WI38 (cell line): ENCODE data around the gene PRKAR1B.

Source experiments
- H3K4me3 ChIP-seq: 2 replicates; pipeline ENCODE4 v1.5.1; 2011; ENCODE audit warnings: low read depth, mild to moderate bottlenecking, control low read depth, low read length
- TF ChIP-seq, protein P1 (sequence below): IDR thresholded peaks from 2 replicates; pipeline ENCODE4 v1.5.1; 2012; ENCODE audit warnings: low read depth, mild to moderate bottlenecking, control low read depth, low read length

The PRKAR1B gene

DNA sequence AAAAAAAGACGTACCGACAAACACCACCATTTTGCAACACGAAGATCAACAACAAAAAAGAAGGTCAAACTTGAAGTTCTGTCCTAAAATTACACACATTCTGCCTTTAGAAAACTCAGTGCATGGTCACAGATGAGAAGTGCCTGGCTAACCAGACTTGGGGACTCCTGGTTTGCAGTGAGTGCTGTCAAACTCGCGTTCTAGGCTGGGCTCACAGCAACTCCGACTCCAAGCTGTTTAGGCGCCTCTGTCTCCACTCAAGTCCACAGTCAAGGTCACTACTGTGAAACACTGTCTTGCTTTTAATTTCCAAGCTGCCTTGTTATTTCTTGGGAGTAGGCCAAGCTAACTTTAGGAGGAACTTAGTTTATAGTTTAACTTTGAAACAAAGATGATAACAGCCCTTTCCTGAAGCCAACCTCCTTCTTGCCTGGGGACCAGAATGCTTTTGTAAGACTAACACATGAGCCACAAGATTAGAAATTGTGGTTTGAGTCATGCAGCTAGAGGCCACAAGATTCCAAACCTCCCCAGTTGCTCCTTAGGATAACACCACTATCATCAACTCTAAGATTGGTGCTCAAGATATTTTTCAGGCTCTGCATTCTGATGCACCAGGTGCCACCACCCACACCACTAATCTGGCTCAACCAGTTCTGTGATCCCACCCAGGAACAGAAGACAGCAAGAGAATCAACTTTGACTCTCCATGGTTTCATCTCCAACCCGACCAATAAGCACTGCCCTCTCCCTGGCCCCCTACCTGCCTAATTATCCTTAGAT is 1.7 kb downstream of the PRKAR1B start:
- H3K4me3 ChIP-seq = no peak overlapping the region
- TF ChIP-seq, protein P1, sequence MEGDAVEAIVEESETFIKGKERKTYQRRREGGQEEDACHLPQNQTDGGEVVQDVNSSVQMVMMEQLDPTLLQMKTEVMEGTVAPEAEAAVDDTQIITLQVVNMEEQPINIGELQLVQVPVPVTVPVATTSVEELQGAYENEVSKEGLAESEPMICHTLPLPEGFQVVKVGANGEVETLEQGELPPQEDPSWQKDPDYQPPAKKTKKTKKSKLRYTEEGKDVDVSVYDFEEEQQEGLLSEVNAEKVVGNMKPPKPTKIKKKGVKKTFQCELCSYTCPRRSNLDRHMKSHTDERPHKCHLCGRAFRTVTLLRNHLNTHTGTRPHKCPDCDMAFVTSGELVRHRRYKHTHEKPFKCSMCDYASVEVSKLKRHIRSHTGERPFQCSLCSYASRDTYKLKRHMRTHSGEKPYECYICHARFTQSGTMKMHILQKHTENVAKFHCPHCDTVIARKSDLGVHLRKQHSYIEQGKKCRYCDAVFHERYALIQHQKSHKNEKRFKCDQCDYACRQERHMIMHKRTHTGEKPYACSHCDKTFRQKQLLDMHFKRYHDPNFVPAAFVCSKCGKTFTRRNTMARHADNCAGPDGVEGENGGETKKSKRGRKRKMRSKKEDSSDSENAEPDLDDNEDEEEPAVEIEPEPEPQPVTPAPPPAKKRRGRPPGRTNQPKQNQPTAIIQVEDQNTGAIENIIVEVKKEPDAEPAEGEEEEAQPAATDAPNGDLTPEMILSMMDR = no peak

DNA sequence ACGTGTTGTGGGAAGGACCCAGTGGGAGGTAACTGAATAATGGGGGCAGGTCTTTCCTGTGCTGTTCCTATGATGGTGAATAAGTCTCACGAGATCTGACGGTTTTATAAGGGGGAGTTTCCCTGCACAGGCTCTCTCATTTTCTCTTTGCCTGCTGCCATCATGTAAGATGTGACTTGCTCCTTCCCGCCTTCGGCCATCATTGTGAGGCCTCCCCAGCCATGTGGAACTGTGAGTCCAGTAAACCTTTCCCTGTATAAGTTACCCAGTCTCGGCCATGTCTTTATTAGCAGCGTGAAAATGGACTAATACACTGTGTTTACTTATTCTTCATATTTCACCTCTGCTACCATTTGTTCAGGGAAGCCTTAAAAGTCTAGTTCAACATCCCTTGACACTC is 2.8 kb downstream of the PRKAR1B start:
- TF ChIP-seq, protein P1 = no peak

GRCh38 chr7:723541-723940 is 3.5 kb downstream of the PRKAR1B start:
- TF ChIP-seq, protein P1 = no peak
- H3K4me3 ChIP-seq = no peak overlapping the region

More for the DNA sequence above, 2.8 kb downstream of the PRKAR1B start:
- H3K4me3 ChIP-seq = no peak overlapping the region

GRCh38 chr7:721619-722248 is 5.3 kb downstream of the PRKAR1B start:
- TF ChIP-seq, protein P1 = no peak
- no peak overlapping the region for H3K4me3 ChIP-seq

GRCh38 chr7:716636-717035 is 10.4 kb downstream of the PRKAR1B start:
- TF ChIP-seq, protein P1 = no peak
- no peak overlapping the region for H3K4me3 ChIP-seq

DNA sequence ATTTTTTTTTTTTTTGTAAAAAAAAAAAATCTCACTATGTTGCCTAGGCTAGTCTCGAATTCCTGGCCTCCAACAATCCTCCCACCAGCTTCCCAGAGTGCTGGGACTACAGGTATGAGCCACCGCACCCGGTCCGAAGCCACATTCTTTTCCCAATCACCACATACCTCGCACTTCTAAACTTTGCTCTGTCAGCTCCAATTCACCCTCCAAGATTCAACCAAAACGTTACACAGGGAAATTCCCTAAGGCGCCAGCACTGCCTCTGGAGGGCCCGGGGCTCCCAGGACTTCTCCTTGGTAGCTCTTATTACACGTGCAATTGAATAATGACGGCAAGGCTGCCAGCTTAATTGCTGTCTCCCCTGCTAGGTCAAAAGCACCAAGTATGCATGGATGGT is 10.9 kb downstream of the PRKAR1B start:
- H3K4me3 ChIP-seq = no peak overlapping the region
- TF ChIP-seq, protein P1 = no peak

DNA sequence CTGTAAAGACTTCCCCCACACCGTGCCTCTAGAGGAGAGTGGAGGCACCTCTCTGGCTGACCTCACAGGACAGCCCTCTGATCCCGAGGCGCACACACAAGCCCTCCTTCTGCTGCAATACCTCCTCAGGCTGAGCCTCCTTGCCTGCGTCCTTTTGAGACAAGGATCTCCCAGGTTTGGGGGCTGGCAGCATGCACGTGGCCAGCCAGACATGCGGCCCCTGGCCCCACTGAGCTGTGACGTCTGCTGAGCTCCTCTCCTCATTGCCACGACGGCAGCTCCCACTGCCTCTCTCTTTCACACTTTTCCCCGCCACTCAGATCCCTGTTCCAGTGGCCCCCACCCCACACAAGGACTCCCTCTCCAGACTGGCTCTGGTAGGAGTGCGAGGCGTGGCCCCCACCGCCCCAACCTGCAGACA is 12.8 kb downstream of the PRKAR1B start:
- H3K4me3 ChIP-seq = no peak overlapping the region
- TF ChIP-seq, protein P1 = no peak
